GM21786 (cell line): ENCODE data around the gene DOK4.

ENCODE experiments used
- ATAC-seq: cut with Tn5 transposase; IDR thresholded peaks from one replicate; pipeline ENCODE4 v1.9.1; 2021; ENCODE audit not compliant: unreplicated experiment

The DOK4 gene

GRCh38 chr16:57519796-57520360 is 33.6 kb upstream of the DOK4 start:
- ATAC-seq: no peak

- no peak for ATAC-seq
Measured at GRCh38 chr16:57518922-57519321, 32.6 kb upstream of the DOK4 start.

GRCh38 chr16:57518520-57518919 is 32.2 kb upstream of the DOK4 start:
- ATAC-seq: no peak

GRCh38 chr16:57517397-57518367 is 31.4 kb upstream of the DOK4 start:
- ATAC-seq: no peak

GRCh38 chr16:57516773-57517172 is 30.5 kb upstream of the DOK4 start:
- no peak for ATAC-seq

- ATAC-seq: no peak
Measured at GRCh38 chr16:57516176-57516725, 30.0 kb upstream of the DOK4 start.

- no peak for ATAC-seq
Measured at GRCh38 chr16:57514791-57515600, 28.7 kb upstream of the DOK4 start.

GRCh38 chr16:57514371-57514770 is 28.1 kb upstream of the DOK4 start:
- ATAC-seq: no peak

- no peak for ATAC-seq
Measured at GRCh38 chr16:57513371-57514102, 27.2 kb upstream of the DOK4 start.

- no peak for ATAC-seq
Measured at GRCh38 chr16:57512296-57513001, 26.2 kb upstream of the DOK4 start.

GRCh38 chr16:57510016-57510871 is 24.0 kb upstream of the DOK4 start:
- no peak for ATAC-seq

GRCh38 chr16:57509231-57509923 is 23.1 kb upstream of the DOK4 start:
- no peak for ATAC-seq

- ATAC-seq: no peak
Measured at GRCh38 chr16:57508035-57508425, 21.7 kb upstream of the DOK4 start.

- no peak for ATAC-seq
Measured at GRCh38 chr16:57507136-57508034, 21.1 kb upstream of the DOK4 start.

GRCh38 chr16:57505169-57505568 is 18.9 kb upstream of the DOK4 start:
- no peak for ATAC-seq

GRCh38 chr16:57504491-57504890 is 18.2 kb upstream of the DOK4 start:
- ATAC-seq: no peak

GRCh38 chr16:57504001-57504400 is 17.7 kb upstream of the DOK4 start:
- ATAC-seq: no peak
